B cell (primary cell): ENCODE data around the gene VANGL1. TPM values are rescaled to one million over a fixed set of nuclear protein-coding genes. Genes with fewer than 3 reads are reported as not detected.

ENCODE experiments used
- ATAC-seq: fragments of 200-7000 bp; cut with Tn5 transposase; one replicate; pipeline ENCODE4 v1.10.0; 2021; ENCODE audit warnings: low read depth, mild to moderate bottlenecking, moderate number of reproducible peaks, moderate library complexity
- CTCF ChIA-PET: fragments of 350-600 bp; sonication (Branson Sonifier 250); formaldehyde crosslinking; loops from one replicate; lab custom pipeline; 2021; ENCODE audit warnings: antibody characterized with exemption, inconsistent platforms; lab: Charles Lee
- POLR2A ChIA-PET: fragments of 350-600 bp; sonication (Branson Sonifier 250); formaldehyde crosslinking; loops from one replicate; lab custom pipeline; 2021; ENCODE audit warnings: antibody characterized with exemption; lab: Charles Lee
- DNase-seq: peaks from one replicate; pipeline ENCODE4 v3.0.0; 2013
- H2AFZ ChIP-seq: 2 replicates; pipeline ENCODE4 v1.6.1; 2012; ENCODE audit warnings: mild to moderate bottlenecking, low read depth, low read length; ENCODE audit not compliant: insufficient read depth, poor library complexity, severe bottlenecking
- H3K27ac ChIP-seq, 2 donors: 1 replicate in 1 of 2; 2 replicates in 1 of 2; pipeline ENCODE4 v1.5.1; 2012 to 2013; ENCODE audit warnings: low read length in 2 of 2, mild to moderate bottlenecking in 2 of 2, moderate library complexity in 1 of 2
- H3K27me3 ChIP-seq, 4 experiments: fragments of 200-600 bp in 1 of 4; sonication (generic) in 1 of 4; replicated peaks in 1 of 4; 1 replicate in 2 of 4; 2 replicates in 2 of 4; pipeline versions ENCODE4 v1.6.1 to v1.7.0; 2013 to 2016; ENCODE audit warnings: low read length in 3 of 4, mild to moderate bottlenecking in 2 of 4, mixed read lengths in 1 of 4, moderate library complexity in 1 of 4; ENCODE audit not compliant: insufficient read depth in 4 of 4, control insufficient read depth in 3 of 4; ENCODE audit errors: control extremely low read depth in 1 of 4
- H3K36me3 ChIP-seq, 2 experiments: replicated peaks in 1 of 2; 1 replicate in 1 of 2; 2 replicates in 1 of 2; pipeline versions ENCODE4 v1.6.1 to v1.7.1; 2013; ENCODE audit warnings: low read length in 1 of 2; ENCODE audit not compliant: insufficient read depth in 2 of 2, control insufficient read depth in 1 of 2; ENCODE audit errors: control extremely low read depth in 1 of 2, extremely low read depth in 1 of 2
- H3K4me1 ChIP-seq, 2 donors: fragments of 200-600 bp in 1 of 2; sonication (generic) in 1 of 2; 1 replicate in 1 of 2; 2 replicates in 1 of 2; pipeline versions ENCODE4 v1.5.1 to v1.6.1; 2013 to 2017; ENCODE audit warnings: low read length in 2 of 2; ENCODE audit not compliant: control insufficient read depth in 2 of 2, insufficient read depth in 2 of 2
- H3K4me2 ChIP-seq: replicated peaks from 2 replicates; pipeline ENCODE3; 2012; ENCODE audit warnings: mild to moderate bottlenecking, low read depth, low read length; ENCODE audit not compliant: poor library complexity, severe bottlenecking
- H3K4me3 ChIP-seq, 5 experiments: fragments of 200-600 bp in 1 of 5; sonication (generic) in 1 of 5; 1 replicate in 3 of 5; 2 replicates in 2 of 5; pipeline versions ENCODE4 v1.5.1 to v1.7.0; 2011 to 2016; ENCODE audit warnings: low read length in 4 of 5, mild to moderate bottlenecking in 4 of 5, low read depth in 2 of 5, control low read depth in 1 of 5, moderate library complexity in 1 of 5; ENCODE audit not compliant: insufficient read depth in 1 of 5; ENCODE audit errors: control extremely low read depth in 1 of 5, extremely low read depth in 1 of 5
- H3K79me2 ChIP-seq: fragments of 200-600 bp; sonication (generic); one replicate; pipeline ENCODE4 v1.6.0; 2016; ENCODE audit warnings: low read length; ENCODE audit not compliant: control insufficient read depth, insufficient read depth
- H3K9ac ChIP-seq: fragments of 200-600 bp; sonication (generic); 2 replicates; pipeline ENCODE4 v1.6.1; 2017; ENCODE audit warnings: mild to moderate bottlenecking, low read length, moderate library complexity
- H3K9me3 ChIP-seq, 3 donors: one replicate each; pipeline versions ENCODE4 v1.6.1 to v1.7.1; 2013; ENCODE audit warnings: low read length in 2 of 3; ENCODE audit not compliant: control insufficient read depth in 2 of 3, insufficient read depth in 1 of 3; ENCODE audit errors: control extremely low read depth in 1 of 3
- H4K20me1 ChIP-seq: 2 replicates; pipeline ENCODE4 v1.6.0; 2012; ENCODE audit warnings: mild to moderate bottlenecking, low read length; ENCODE audit not compliant: insufficient read depth, control insufficient read depth, poor library complexity, severe bottlenecking
- H3K27ac Mint-ChIP-seq: one replicate; pipeline ENCODE4 v1.8.0; 2021; ENCODE audit warnings: mixed read lengths
- H3K27me3 Mint-ChIP-seq: one replicate; pipeline ENCODE4 v1.8.0; 2021; ENCODE audit warnings: mixed read lengths
- H3K4me1 Mint-ChIP-seq: one replicate; pipeline ENCODE4 v1.8.0; 2021; ENCODE audit warnings: mixed read lengths
- H3K4me3 Mint-ChIP-seq: one replicate; pipeline ENCODE4 v1.8.0; 2021; ENCODE audit warnings: mixed read lengths
- H3K9me3 Mint-ChIP-seq: one replicate; pipeline ENCODE4 v1.8.0; 2022; ENCODE audit warnings: mixed read lengths; ENCODE audit not compliant: insufficient read depth
- EZH2 ChIP-seq: IDR thresholded peaks from 2 replicates; pipeline ENCODE4 v1.6.1; 2012; ENCODE audit warnings: borderline replicate concordance, low read depth, mild to moderate bottlenecking, moderate library complexity, low read length; ENCODE audit not compliant: insufficient read depth, poor library complexity, severe bottlenecking
- WGBS: methylation state at CpG from one replicate; pipeline ENCODE4 v1.1.5; 2013; ENCODE audit warnings: missing lambda C conversion rate; ENCODE audit not compliant: insufficient coverage; 5-methylcytosine and 5-hydroxymethylcytosine counted together
- intact Hi-C: fragments of 100-400 bp; cut with micrococcal nuclease; formaldehyde crosslinking; loops from one replicate; pipeline ENCODE4 v1.10.0; 2022
- polyA plus RNA-seq: library from polyadenylated mRNA; depleted of rRNA; stranded (reverse); fragments of >200 nt; gene quantifications from 2 replicates; pipeline ENCODE4 v1.2.3, GENCODE V29; 2012
- total RNA-seq, 2 donors: library from RNA; stranded (reverse); fragments of 120-200 nt in 1 of 2; gene quantifications; 1 replicate in 1 of 2; 2 replicates in 1 of 2; pipeline versions ENCODE4 v1.2.3 to v1.2.4, GENCODE V29; 2013 to 2022
- TF ChIP-seq, protein P1 (sequence below): fragments of 200-600 bp; IDR thresholded peaks from one replicate; pipeline ENCODE4 v1.8.0; 2022; ENCODE audit warnings: antibody characterized with exemption, mild to moderate bottlenecking

The VANGL1 gene
- total and polyA plus RNA-seq, 2 donors (not counting 1 experiment from before 2014, with no cell fraction given) = 0.21 to 0.30 TPM

DNA sequence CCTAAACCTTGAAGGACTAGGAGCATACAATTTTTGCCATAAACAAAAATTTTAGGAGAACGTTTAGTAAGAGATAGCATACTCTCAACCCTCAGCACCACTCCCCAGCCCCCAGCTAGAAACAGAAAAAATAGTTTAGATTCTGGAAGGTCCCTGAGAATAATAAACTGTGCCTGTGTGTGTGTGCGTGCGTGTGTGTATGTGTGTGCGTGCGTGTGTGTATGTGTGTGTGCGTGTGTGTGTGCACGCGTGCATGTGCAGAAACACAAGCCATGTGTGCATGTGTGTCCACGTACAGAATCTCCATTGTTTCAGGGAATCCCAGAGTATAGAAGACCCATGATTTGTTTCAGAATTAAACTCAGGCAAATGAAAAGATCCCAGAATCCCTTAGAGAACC is 64.2 kb downstream of the VANGL1 start:
- no peak for DNase-seq
- H3K4me2 ChIP-seq = no peak overlapping the region
- Mint-ChIP-seq H3K4me1 (no peaks in the 10 kb centered on the region), H3K4me3 (no peak overlapping the region), H3K27ac (no peak overlapping the region), H3K9me3 (no peaks in the 10 kb centered on the region), H3K27me3 (peaks cover 11% of the 10 kb centered on the region)
- intact Hi-C loops = loop anchor here (10.0 kb wide), 1 partner anchor 571 kb away; no protein-coding TSS in a partner anchor
- H3K27ac ChIP-seq = no peak overlapping the region
- no peak overlapping the region for H3K9ac ChIP-seq
- no peaks in the 10 kb centered on the region for H3K9me3 ChIP-seq
- no peak overlapping the region for H3K4me3 ChIP-seq
- no peak overlapping the region for H2AFZ ChIP-seq
- ATAC-seq = no peak
- no peaks in the 10 kb centered on the region for H3K36me3 ChIP-seq
- CTCF ChIA-PET = interaction anchor here (0.8 to 1.5 kb wide), 6 partner anchors 11 to 112 kb away, joined by 3 to 9 read pairs (median 4); no protein-coding TSS in a partner anchor
- H3K79me2 ChIP-seq = no peaks in the 10 kb centered on the region
- no peaks in the 10 kb centered on the region for H3K4me1 ChIP-seq
- H4K20me1 ChIP-seq = no peaks in the 10 kb centered on the region
- POLR2A ChIA-PET = no interaction called here
- WGBS = 100% methylated on average over 5 of the region's 9 CpGs
- TF ChIP-seq, protein P1, sequence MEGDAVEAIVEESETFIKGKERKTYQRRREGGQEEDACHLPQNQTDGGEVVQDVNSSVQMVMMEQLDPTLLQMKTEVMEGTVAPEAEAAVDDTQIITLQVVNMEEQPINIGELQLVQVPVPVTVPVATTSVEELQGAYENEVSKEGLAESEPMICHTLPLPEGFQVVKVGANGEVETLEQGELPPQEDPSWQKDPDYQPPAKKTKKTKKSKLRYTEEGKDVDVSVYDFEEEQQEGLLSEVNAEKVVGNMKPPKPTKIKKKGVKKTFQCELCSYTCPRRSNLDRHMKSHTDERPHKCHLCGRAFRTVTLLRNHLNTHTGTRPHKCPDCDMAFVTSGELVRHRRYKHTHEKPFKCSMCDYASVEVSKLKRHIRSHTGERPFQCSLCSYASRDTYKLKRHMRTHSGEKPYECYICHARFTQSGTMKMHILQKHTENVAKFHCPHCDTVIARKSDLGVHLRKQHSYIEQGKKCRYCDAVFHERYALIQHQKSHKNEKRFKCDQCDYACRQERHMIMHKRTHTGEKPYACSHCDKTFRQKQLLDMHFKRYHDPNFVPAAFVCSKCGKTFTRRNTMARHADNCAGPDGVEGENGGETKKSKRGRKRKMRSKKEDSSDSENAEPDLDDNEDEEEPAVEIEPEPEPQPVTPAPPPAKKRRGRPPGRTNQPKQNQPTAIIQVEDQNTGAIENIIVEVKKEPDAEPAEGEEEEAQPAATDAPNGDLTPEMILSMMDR = no peak
- no peak for TF ChIP-seq EZH2
- H3K27me3 ChIP-seq = peaks cover 0 to 5% (median 0%) of the 10 kb centered on the region in 4 experiments

DNA sequence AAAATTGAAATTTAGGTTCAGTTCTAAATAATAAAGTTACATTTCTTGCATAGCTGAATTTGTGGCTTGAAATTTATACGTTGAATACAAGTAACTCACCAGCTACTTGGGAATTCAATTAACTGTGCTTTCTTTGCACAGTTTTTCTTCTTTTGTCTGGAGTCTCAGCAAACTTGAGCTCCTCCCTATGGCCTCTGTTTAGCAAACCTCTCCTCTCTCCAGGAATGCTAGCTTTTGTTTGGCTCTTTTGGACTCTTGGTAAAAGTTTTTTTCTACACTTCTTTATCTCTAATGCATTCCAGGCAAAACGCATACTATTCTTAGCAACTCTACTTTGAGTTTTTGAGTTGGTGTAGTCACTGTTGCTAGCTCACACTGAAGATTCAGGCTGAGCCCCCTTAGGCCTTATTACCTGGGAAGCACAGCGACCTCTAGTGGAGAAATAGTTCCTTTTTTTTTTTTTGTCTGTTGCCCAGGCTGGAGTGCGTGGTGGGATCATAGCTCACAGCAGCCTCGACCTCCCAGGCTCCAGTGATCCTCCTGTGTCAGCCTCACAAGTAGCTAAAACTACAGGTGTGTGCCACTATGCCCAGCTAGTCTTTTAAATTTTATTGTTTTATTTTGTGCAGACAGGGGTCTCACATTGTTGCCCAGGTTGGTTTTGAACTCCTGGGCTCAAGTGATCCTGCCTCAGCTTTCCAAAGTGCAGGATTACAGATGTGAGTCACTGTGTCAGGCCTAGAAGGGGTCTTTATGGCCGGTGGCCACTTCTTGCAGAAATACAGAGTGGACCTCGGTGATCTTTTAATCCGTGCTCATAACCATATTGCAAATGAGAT is 65.0 kb downstream of the VANGL1 start:
- ATAC-seq = no peak
- CTCF ChIA-PET = interaction anchor here (0.6 to 1.5 kb wide), 10 partner anchors 10 to 523 kb away, joined by 3 to 9 read pairs (median 3); no protein-coding TSS in a partner anchor

More for the DNA sequence above, 65.0 kb downstream of the VANGL1 start:
- H3K9ac ChIP-seq = no peak overlapping the region
- WGBS = 53% methylated on average over 3 of the region's 8 CpGs
- Mint-ChIP-seq H3K27me3 (peaks cover 11% of the 10 kb centered on the region), H3K4me3 (no peak overlapping the region), H3K9me3 (no peaks in the 10 kb centered on the region), H3K4me1 (no peaks in the 10 kb centered on the region), H3K27ac (no peak overlapping the region)
- no peaks in the 10 kb centered on the region for H3K36me3 ChIP-seq
- H3K4me3 ChIP-seq = no peak overlapping the region
- no peaks in the 10 kb centered on the region for H3K79me2 ChIP-seq
- TF ChIP-seq EZH2 = no peak
- TF ChIP-seq, protein P1 = peak; percentile 72
- POLR2A ChIA-PET = no interaction called here
- DNase-seq = peak; percentile 42
- H3K27ac ChIP-seq = no peak overlapping the region
- H3K27me3 ChIP-seq = peaks cover 0 to 5% (median 0%) of the 10 kb centered on the region in 4 experiments
- H3K4me1 ChIP-seq = no peaks in the 10 kb centered on the region
- no peak overlapping the region for H3K4me2 ChIP-seq
- H3K9me3 ChIP-seq = no peaks in the 10 kb centered on the region
- H2AFZ ChIP-seq = no peak overlapping the region
- H4K20me1 ChIP-seq = no peaks in the 10 kb centered on the region
- intact Hi-C loops = loop anchor here (10.0 kb wide), 1 partner anchor 572 kb away; no protein-coding TSS in a partner anchor
